Mesenchymal stem cell (in vitro differentiated cells and primary cell): ENCODE data around the gene LHFPL6.

ENCODE experiments used
- DNase-seq: peaks from one replicate; pipeline ENCODE4 v3.0.0-alpha.2; 2013
- H2AFZ ChIP-seq: one replicate; pipeline ENCODE4 v1.6.1; 2013; ENCODE audit warnings: low read depth, mild to moderate bottlenecking, control low read depth, inconsistent platforms, low read length, moderate library complexity
- H2AK5ac ChIP-seq: 2 replicates; pipeline ENCODE4 v1.6.1; 2013; ENCODE audit warnings: low read length, moderate library complexity, mild to moderate bottlenecking, inconsistent platforms; ENCODE audit not compliant: severe bottlenecking
- H2BK120ac ChIP-seq: one replicate; pipeline ENCODE4 v1.6.1; 2013; ENCODE audit warnings: low read depth, mild to moderate bottlenecking, inconsistent platforms, low read length, moderate library complexity
- H2BK12ac ChIP-seq, 2 experiments: one replicate each; pipeline ENCODE4 v1.6.1; 2013; ENCODE audit warnings: inconsistent platforms in 2 of 2, low read length in 2 of 2, mild to moderate bottlenecking in 2 of 2, moderate library complexity in 2 of 2, control low read depth in 1 of 2
- H2BK15ac ChIP-seq: one replicate; pipeline ENCODE4 v1.6.1; 2013; ENCODE audit warnings: mild to moderate bottlenecking, low read depth, inconsistent platforms; ENCODE audit not compliant: poor library complexity, severe bottlenecking
- H2BK5ac ChIP-seq: 2 replicates; pipeline ENCODE4 v1.6.1; 2013; ENCODE audit warnings: low read depth, mild to moderate bottlenecking, low read length, control low read depth, inconsistent platforms; ENCODE audit not compliant: poor library complexity, severe bottlenecking
- H3K14ac ChIP-seq, 2 experiments: one replicate each; pipeline ENCODE4 v1.6.1; 2013; ENCODE audit warnings: inconsistent platforms in 2 of 2, low read length in 2 of 2, control low read depth in 1 of 2, mild to moderate bottlenecking in 1 of 2, moderate library complexity in 1 of 2
- H3K18ac ChIP-seq, 2 experiments: one replicate each; pipeline ENCODE4 v1.6.1; 2013; ENCODE audit warnings: inconsistent platforms in 2 of 2, low read length in 2 of 2, control low read depth in 1 of 2, low read depth in 1 of 2, mild to moderate bottlenecking in 1 of 2
- H3K23ac ChIP-seq, 2 experiments: one replicate each; pipeline ENCODE4 v1.6.1; 2013; ENCODE audit warnings: inconsistent platforms in 2 of 2, low read length in 2 of 2, mild to moderate bottlenecking in 2 of 2, moderate library complexity in 2 of 2, control low read depth in 1 of 2
- H3K27ac ChIP-seq: 2 replicates; pipeline ENCODE4 v1.5.1; 2013; ENCODE audit warnings: mild to moderate bottlenecking, moderate library complexity, low read length, control low read depth, inconsistent platforms; ENCODE audit not compliant: poor library complexity, severe bottlenecking
- H3K27me3 ChIP-seq, 2 experiments: 2 replicates each; pipeline versions ENCODE4 v1.6.1 to v1.7.0; 2013; ENCODE audit warnings: low read length in 2 of 2, mild to moderate bottlenecking in 2 of 2, moderate library complexity in 2 of 2, control low read depth in 1 of 2, inconsistent platforms in 1 of 2; ENCODE audit not compliant: control insufficient read depth in 1 of 2, insufficient read depth in 1 of 2
- H3K36me3 ChIP-seq, 2 experiments: 2 replicates each; pipeline versions ENCODE4 v1.6.1 to v1.7.0; 2013; ENCODE audit warnings: low read length in 2 of 2, control low read depth in 1 of 2, inconsistent platforms in 1 of 2, low read depth in 1 of 2, mild to moderate bottlenecking in 1 of 2; ENCODE audit not compliant: insufficient read depth in 2 of 2, control insufficient read depth in 1 of 2
- H3K4ac ChIP-seq, 2 experiments: one replicate each; pipeline ENCODE4 v1.6.1; 2013; ENCODE audit warnings: inconsistent platforms in 2 of 2, low read length in 2 of 2, mild to moderate bottlenecking in 2 of 2, moderate library complexity in 2 of 2, control low read depth in 1 of 2, low read depth in 1 of 2
- H3K4me1 ChIP-seq: 2 replicates; pipeline ENCODE4 v1.6.1; 2013; ENCODE audit warnings: low read depth, low read length, control low read depth; ENCODE audit not compliant: control insufficient read depth, insufficient read depth
- H3K4me2 ChIP-seq: 2 replicates; pipeline ENCODE4 v1.6.1; 2013; ENCODE audit warnings: low read length, mild to moderate bottlenecking, inconsistent platforms; ENCODE audit not compliant: poor library complexity, severe bottlenecking
- H3K4me3 ChIP-seq, 2 experiments: 2 replicates each; pipeline versions ENCODE4 v1.5.1 to v1.7.0; 2013; ENCODE audit warnings: low read length in 2 of 2, mild to moderate bottlenecking in 2 of 2, control low read depth in 1 of 2, low read depth in 1 of 2; ENCODE audit not compliant: insufficient read depth in 1 of 2
- H3K79me1 ChIP-seq: replicated peaks from 2 replicates; pipeline ENCODE4 v1.6.1; 2013; ENCODE audit warnings: mild to moderate bottlenecking, control low read depth, low read length, inconsistent platforms; ENCODE audit not compliant: poor library complexity, severe bottlenecking
- H3K9ac ChIP-seq: 2 replicates; pipeline ENCODE4 v1.7.0; 2013; ENCODE audit warnings: mild to moderate bottlenecking, low read length, moderate library complexity
- H3K9me3 ChIP-seq: 2 replicates; pipeline ENCODE4 v1.7.0; 2013; ENCODE audit warnings: mild to moderate bottlenecking, low read length; ENCODE audit not compliant: control insufficient read depth
- H4K8ac ChIP-seq: one replicate; pipeline ENCODE4 v1.6.1; 2013; ENCODE audit warnings: inconsistent platforms, mild to moderate bottlenecking, low read length, moderate library complexity
- H4K91ac ChIP-seq: one replicate; pipeline ENCODE4 v1.6.1; 2013; ENCODE audit warnings: mild to moderate bottlenecking, low read length, inconsistent platforms
- WGBS: methylation state at CpG from one replicate; pipeline ENCODE4 v1.1.7; 2013; ENCODE audit warnings: mixed read lengths; 5-methylcytosine and 5-hydroxymethylcytosine counted together

The LHFPL6 gene

GRCh38 chr13:39524795-39525194, 78.2 kb downstream of the LHFPL6 start:
- Histone ChIP-seq H4K91ac (no peak overlapping the region), H2BK120ac (no peak overlapping the region), H3K18ac (no peak overlapping the region), H3K27me3 (no peaks in the 10 kb centered on the region), H3K36me3 (no peaks in the 10 kb centered on the region), H3K4me1 (peaks cover 2% of the 10 kb centered on the region), H3K9me3 (no peaks in the 10 kb centered on the region), H2BK12ac (no peak overlapping the region), H3K4ac (no peak overlapping the region), H4K8ac (no peak overlapping the region), H2BK5ac (no peak overlapping the region), H3K27ac (no peak overlapping the region), H3K9ac (no peak overlapping the region), H3K23ac (no peak overlapping the region), H3K14ac (no peak overlapping the region), H2AFZ (no peak overlapping the region), H3K4me3 (no peak overlapping the region), H3K79me1 (peaks cover 10% of the 10 kb centered on the region), H2AK5ac (no peak overlapping the region), H3K4me2 (no peak overlapping the region), H2BK15ac (no peak overlapping the region)
- WGBS: 94% methylated on average over 4 of the region's 4 CpGs
- no peak for DNase-seq

- no peak overlapping the region for H3K14ac ChIP-seq
- no peak overlapping the region for H3K9ac ChIP-seq
- no peaks in the 10 kb centered on the region for H3K36me3 ChIP-seq
- no peak overlapping the region for H2AK5ac ChIP-seq
- H2BK120ac ChIP-seq: no peak overlapping the region
- no peak overlapping the region for H3K4me3 ChIP-seq
- H3K18ac ChIP-seq: no peak overlapping the region
- H2BK5ac ChIP-seq: no peak overlapping the region
- H2BK12ac ChIP-seq: no peak overlapping the region
- DNase-seq: no peak
- H3K79me1 ChIP-seq: peaks cover 14% of the 10 kb centered on the region
- H3K4me1 ChIP-seq: no peaks in the 10 kb centered on the region
- WGBS: over 99% methylated on average over 4 of the region's 4 CpGs
- no peak overlapping the region for H3K4ac ChIP-seq
- no peak overlapping the region for H3K4me2 ChIP-seq
- H4K8ac ChIP-seq: no peak overlapping the region
- no peaks in the 10 kb centered on the region for H3K9me3 ChIP-seq
- H4K91ac ChIP-seq: no peak overlapping the region
- no peak overlapping the region for H2BK15ac ChIP-seq
- no peak overlapping the region for H3K23ac ChIP-seq
- no peak overlapping the region for H3K27ac ChIP-seq
- H3K27me3 ChIP-seq: no peaks in the 10 kb centered on the region
- H2AFZ ChIP-seq: no peak overlapping the region
These were observed 80.7 kb downstream of the LHFPL6 start for GRCh38 chr13:39522329-39522728.

- Histone ChIP-seq H3K36me3 (no peaks in the 10 kb centered on the region), H4K91ac (no peak overlapping the region), H3K4me1 (no peaks in the 10 kb centered on the region), H2BK15ac (no peak overlapping the region), H2BK5ac (no peak overlapping the region), H3K9me3 (no peaks in the 10 kb centered on the region), H3K27me3 (no peaks in the 10 kb centered on the region), H3K14ac (no peak overlapping the region), H3K27ac (no peak overlapping the region), H4K8ac (no peak overlapping the region), H2AK5ac (no peak overlapping the region), H2BK120ac (no peak overlapping the region), H3K79me1 (peaks cover 14% of the 10 kb centered on the region), H3K4me3 (peak overlapping the region in 1 of 2 experiments; percentile 21), H3K18ac (no peak overlapping the region), H3K4ac (no peak overlapping the region), H2BK12ac (no peak overlapping the region), H3K23ac (no peak overlapping the region), H3K4me2 (no peak overlapping the region), H3K9ac (peak overlapping the region; percentile 22), H2AFZ (no peak overlapping the region)
- DNase-seq: no peak
- over 99% methylated on average over 4 of the region's 4 CpGs for WGBS
These were observed 81.3 kb downstream of the LHFPL6 start for GRCh38 chr13:39521701-39522100.

- no peak overlapping the region for H3K14ac ChIP-seq
- H3K27me3 ChIP-seq: no peaks in the 10 kb centered on the region
- DNase-seq: no peak
- H3K18ac ChIP-seq: no peak overlapping the region
- 87% methylated on average over 6 of the region's 6 CpGs for WGBS
- H3K9ac ChIP-seq: no peak overlapping the region
- H2AK5ac ChIP-seq: no peak overlapping the region
- H4K8ac ChIP-seq: no peak overlapping the region
- no peak overlapping the region for H2BK15ac ChIP-seq
- peak overlapping the region; percentile 28 for H3K27ac ChIP-seq
- H2BK12ac ChIP-seq: no peak overlapping the region
- peaks cover 2% of the 10 kb centered on the region for H3K4me1 ChIP-seq
- no peak overlapping the region for H4K91ac ChIP-seq
- H3K4me2 ChIP-seq: no peak overlapping the region
- no peak overlapping the region for H3K23ac ChIP-seq
- H3K36me3 ChIP-seq: no peaks in the 10 kb centered on the region
- no peak overlapping the region for H2BK5ac ChIP-seq
- peaks cover 20% of the 10 kb centered on the region for H3K79me1 ChIP-seq
- no peak overlapping the region for H3K4me3 ChIP-seq
- no peak overlapping the region for H2AFZ ChIP-seq
- H3K4ac ChIP-seq: no peak overlapping the region
- no peak overlapping the region for H2BK120ac ChIP-seq
- no peaks in the 10 kb centered on the region for H3K9me3 ChIP-seq
These were observed 86.9 kb downstream of the LHFPL6 start for GRCh38 chr13:39516096-39516495.
